Subcutaneous abdominal adipose tissue (tissue), 5 donors: ENCODE results near the gene PLCB1.

Experiments
- H3K27ac ChIP-seq: one replicate; pipeline ENCODE4 v1.7.0; 2013; ENCODE audit warnings: low read depth, mild to moderate bottlenecking, inconsistent platforms, low read length, moderate library complexity
- H3K27me3 ChIP-seq, 5 donors: one replicate each; pipeline ENCODE4 v1.7.0; 2013; ENCODE audit warnings: low read length in 5 of 5, inconsistent platforms in 1 of 5; ENCODE audit not compliant: control insufficient read depth in 5 of 5, insufficient read depth in 4 of 5
- H3K36me3 ChIP-seq, 5 donors: one replicate each; pipeline ENCODE4 v1.7.0; 2013; ENCODE audit warnings: low read length in 5 of 5; ENCODE audit not compliant: control insufficient read depth in 5 of 5, insufficient read depth in 5 of 5
- H3K4me1 ChIP-seq, 5 donors: one replicate each; pipeline ENCODE4 v1.7.0; 2013; ENCODE audit warnings: low read length in 5 of 5, mild to moderate bottlenecking in 3 of 5, moderate library complexity in 1 of 5; ENCODE audit not compliant: control insufficient read depth in 5 of 5, insufficient read depth in 5 of 5
- H3K4me3 ChIP-seq, 5 donors: one replicate each; pipeline ENCODE4 v1.7.0; 2013; ENCODE audit warnings: low read length in 5 of 5, low read depth in 1 of 5
- H3K9ac ChIP-seq, 5 donors: one replicate each; pipeline ENCODE4 v1.7.0; 2013; ENCODE audit warnings: low read length in 5 of 5, mild to moderate bottlenecking in 4 of 5, moderate library complexity in 3 of 5
- H3K9me3 ChIP-seq, 5 donors: one replicate each; pipeline ENCODE4 v1.7.0; 2013; ENCODE audit warnings: low read length in 5 of 5; ENCODE audit not compliant: control insufficient read depth in 5 of 5
- donor health status: healthy.
- donor health status: healthy.
- donor health status: healthy.
- donor health status: healthy.
- donor health status: healthy.

PLCB1 gene

GRCh38 chr20:8876366-8876765, 744.3 kb downstream of the PLCB1 start:
- Histone ChIP-seq H3K9me3 (no peaks in the 10 kb centered on the region), H3K9ac (no peak overlapping the region), H3K4me1 (peaks cover 0 to 3% (median 0%) of the 10 kb centered on the region in 5 donors), H3K27me3 (no peaks in the 10 kb centered on the region), H3K27ac (no peak overlapping the region), H3K36me3 (no peaks in the 10 kb centered on the region), H3K4me3 (no peak overlapping the region)

- H3K9ac ChIP-seq: no peak overlapping the region
- H3K4me3 ChIP-seq: no peak overlapping the region
- no peaks in the 10 kb centered on the region for H3K9me3 ChIP-seq
- H3K4me1 ChIP-seq: peaks cover 0 to 3% (median 0%) of the 10 kb centered on the region in 5 donors
- H3K27me3 ChIP-seq: no peaks in the 10 kb centered on the region
- H3K36me3 ChIP-seq: no peaks in the 10 kb centered on the region
- H3K27ac ChIP-seq: no peak overlapping the region
Measured at GRCh38 chr20:8877294-8877693, 745.2 kb downstream of the PLCB1 start.

GRCh38 chr20:8879669-8880068, 747.6 kb downstream of the PLCB1 start:
- no peaks in the 10 kb centered on the region for H3K9me3 ChIP-seq
- H3K4me1 ChIP-seq: no peaks in the 10 kb centered on the region
- H3K27ac ChIP-seq: no peak overlapping the region
- H3K9ac ChIP-seq: no peak overlapping the region
- no peaks in the 10 kb centered on the region for H3K27me3 ChIP-seq
- H3K36me3 ChIP-seq: no peaks in the 10 kb centered on the region
- H3K4me3 ChIP-seq: no peak overlapping the region

- H3K9ac ChIP-seq: no peak overlapping the region
- no peaks in the 10 kb centered on the region for H3K36me3 ChIP-seq
- H3K27ac ChIP-seq: no peak overlapping the region
- no peaks in the 10 kb centered on the region for H3K9me3 ChIP-seq
- no peaks in the 10 kb centered on the region for H3K27me3 ChIP-seq
- no peak overlapping the region for H3K4me3 ChIP-seq
- no peaks in the 10 kb centered on the region for H3K4me1 ChIP-seq
Measured at GRCh38 chr20:8880085-8880853, 748.2 kb downstream of the PLCB1 start.

- no peaks in the 10 kb centered on the region for H3K36me3 ChIP-seq
Measured at GRCh38 chr20:8891039-8891438, 759.0 kb downstream of the PLCB1 start.

GRCh38 chr20:8895472-8895871, 763.4 kb downstream of the PLCB1 start:
- Histone ChIP-seq H3K4me3 (peak overlapping the region in 1 of 5 donors; percentile 7), H3K9me3 (peaks cover 11 to 23% (median 14%) of the 10 kb centered on the region in 5 donors), H3K27ac (no peak overlapping the region), H3K9ac (no peak overlapping the region), H3K36me3 (no peaks in the 10 kb centered on the region), H3K4me1 (no peaks in the 10 kb centered on the region), H3K27me3 (no peaks in the 10 kb centered on the region)

More at GRCh38 chr20:8891039-8891438, 759.0 kb downstream of the PLCB1 start:
- no peak overlapping the region for H3K9ac ChIP-seq
- no peaks in the 10 kb centered on the region for H3K27me3 ChIP-seq
- H3K27ac ChIP-seq: no peak overlapping the region
- no peak overlapping the region for H3K4me3 ChIP-seq
- no peaks in the 10 kb centered on the region for H3K4me1 ChIP-seq
- H3K9me3 ChIP-seq: peaks cover 11 to 20% (median 14%) of the 10 kb centered on the region in 5 donors

- Histone ChIP-seq H3K4me1 (peaks cover 0 to 7% (median 0%) of the 10 kb centered on the region in 5 donors), H3K27me3 (no peaks in the 10 kb centered on the region), H3K27ac (no peak overlapping the region), H3K9ac (no peak overlapping the region), H3K9me3 (peaks cover 11 to 23% (median 14%) of the 10 kb centered on the region in 5 donors), H3K4me3 (no peak overlapping the region), H3K36me3 (no peaks in the 10 kb centered on the region)
Measured at GRCh38 chr20:8898823-8899222, 766.8 kb downstream of the PLCB1 start.

- H3K9me3 ChIP-seq: peaks cover 0 to 3% (median 0%) of the 10 kb centered on the region in 5 donors
- H3K9ac ChIP-seq: no peak overlapping the region
- no peaks in the 10 kb centered on the region for H3K36me3 ChIP-seq
- H3K4me3 ChIP-seq: no peak overlapping the region
- H3K27me3 ChIP-seq: no peaks in the 10 kb centered on the region
- H3K27ac ChIP-seq: no peak overlapping the region
- peaks cover 0 to 7% (median 0%) of the 10 kb centered on the region in 5 donors for H3K4me1 ChIP-seq
Measured at GRCh38 chr20:8901237-8902025, 769.4 kb downstream of the PLCB1 start.

GRCh38 chr20:8903655-8904605, 771.9 kb downstream of the PLCB1 start:
- Histone ChIP-seq H3K9me3 (no peaks in the 10 kb centered on the region), H3K27ac (no peak overlapping the region), H3K4me3 (no peak overlapping the region), H3K4me1 (peaks cover 0 to 7% (median 0%) of the 10 kb centered on the region in 5 donors), H3K27me3 (no peaks in the 10 kb centered on the region), H3K9ac (no peak overlapping the region), H3K36me3 (no peaks in the 10 kb centered on the region)
